Peyer's patch (tissue), 4 donors: Measurements from ENCODE around the gene CIB4.

Experiments used
- POLR2A ChIP-seq, 2 donors: fragments of 450-650 bp; IDR thresholded peaks; one replicate each; pipeline ENCODE4 v1.5.1; 2017; ENCODE audit warnings: antibody characterized with exemption in 2 of 2, mild to moderate bottlenecking in 2 of 2, moderate library complexity in 2 of 2
- TF ChIP-seq, protein P1 (sequence below), 6 experiments: fragments of 450-650 bp in 4 of 6; fragments of 200-600 bp in 2 of 6; sonication (generic) in 1 of 6; IDR thresholded peaks; one replicate each; pipeline ENCODE4 v1.5.1; 2017 to 2019; ENCODE audit warnings: antibody characterized with exemption in 6 of 6, mild to moderate bottlenecking in 3 of 6, moderate library complexity in 1 of 6

DNA sequence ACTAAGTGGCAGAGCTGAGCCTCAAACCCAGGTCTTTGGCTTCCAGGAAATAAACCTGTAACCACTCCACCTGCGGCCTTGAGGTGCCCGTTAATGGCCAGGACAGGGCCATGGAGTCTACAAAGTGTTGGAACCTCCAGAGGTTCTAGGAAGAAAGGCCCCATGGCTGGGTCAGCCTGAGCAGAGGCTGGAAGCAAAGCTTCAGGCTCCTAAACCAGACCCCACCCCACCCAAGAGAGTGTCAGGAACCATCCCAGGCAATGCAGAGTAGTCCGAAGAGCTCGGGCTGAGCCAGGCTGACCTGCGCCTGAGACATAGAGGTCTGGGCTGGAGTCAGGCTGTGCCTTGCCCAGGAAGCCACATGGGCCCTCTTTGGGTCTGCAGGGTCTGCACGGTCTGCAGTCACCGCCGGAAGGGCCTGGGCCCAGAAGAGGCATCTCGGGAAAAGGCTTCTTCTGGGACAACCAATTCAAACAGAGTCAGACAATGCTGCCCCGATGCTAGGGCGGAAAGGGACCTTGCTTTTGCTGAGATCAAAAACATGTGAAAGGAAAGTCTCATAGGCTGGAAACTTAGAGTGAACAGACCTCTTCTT lies 6.4 kb downstream of the CIB4 start:
- TF ChIP-seq, protein P1, sequence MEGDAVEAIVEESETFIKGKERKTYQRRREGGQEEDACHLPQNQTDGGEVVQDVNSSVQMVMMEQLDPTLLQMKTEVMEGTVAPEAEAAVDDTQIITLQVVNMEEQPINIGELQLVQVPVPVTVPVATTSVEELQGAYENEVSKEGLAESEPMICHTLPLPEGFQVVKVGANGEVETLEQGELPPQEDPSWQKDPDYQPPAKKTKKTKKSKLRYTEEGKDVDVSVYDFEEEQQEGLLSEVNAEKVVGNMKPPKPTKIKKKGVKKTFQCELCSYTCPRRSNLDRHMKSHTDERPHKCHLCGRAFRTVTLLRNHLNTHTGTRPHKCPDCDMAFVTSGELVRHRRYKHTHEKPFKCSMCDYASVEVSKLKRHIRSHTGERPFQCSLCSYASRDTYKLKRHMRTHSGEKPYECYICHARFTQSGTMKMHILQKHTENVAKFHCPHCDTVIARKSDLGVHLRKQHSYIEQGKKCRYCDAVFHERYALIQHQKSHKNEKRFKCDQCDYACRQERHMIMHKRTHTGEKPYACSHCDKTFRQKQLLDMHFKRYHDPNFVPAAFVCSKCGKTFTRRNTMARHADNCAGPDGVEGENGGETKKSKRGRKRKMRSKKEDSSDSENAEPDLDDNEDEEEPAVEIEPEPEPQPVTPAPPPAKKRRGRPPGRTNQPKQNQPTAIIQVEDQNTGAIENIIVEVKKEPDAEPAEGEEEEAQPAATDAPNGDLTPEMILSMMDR (IDR thresholded peaks at IDR 0.05), result no peak
- no peak for TF ChIP-seq POLR2A (IDR thresholded peaks at IDR 0.05)
